ENCODE data around the gene ZNF337.
"Not testable (repeated sequence)": the region's sequence is repeated elsewhere in the genome, so short reads cannot be mapped to it uniquely, and the experiment has no call there.

DNA sequence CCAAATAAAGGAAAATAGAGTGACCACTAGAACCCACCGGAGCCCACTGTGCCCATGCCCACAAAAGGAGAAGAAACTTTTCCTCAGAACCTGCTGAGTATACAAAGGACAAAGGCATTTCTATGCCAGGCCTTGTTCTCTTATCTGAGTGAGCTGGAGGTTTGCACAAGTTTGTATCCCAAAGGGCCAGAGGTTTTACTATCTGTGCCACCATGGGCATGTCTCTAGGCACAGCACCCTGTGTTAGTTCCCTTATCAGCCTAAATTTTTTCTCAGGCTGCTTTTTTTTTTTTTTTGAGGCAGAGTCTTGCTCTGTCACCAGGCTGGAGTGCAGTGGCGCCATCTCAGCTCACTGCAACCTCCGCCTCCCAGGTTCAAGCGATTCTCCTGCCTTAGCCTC, 43.8 kb downstream of the ZNF337 start:
- TF ChIP-seq, protein P1, sequence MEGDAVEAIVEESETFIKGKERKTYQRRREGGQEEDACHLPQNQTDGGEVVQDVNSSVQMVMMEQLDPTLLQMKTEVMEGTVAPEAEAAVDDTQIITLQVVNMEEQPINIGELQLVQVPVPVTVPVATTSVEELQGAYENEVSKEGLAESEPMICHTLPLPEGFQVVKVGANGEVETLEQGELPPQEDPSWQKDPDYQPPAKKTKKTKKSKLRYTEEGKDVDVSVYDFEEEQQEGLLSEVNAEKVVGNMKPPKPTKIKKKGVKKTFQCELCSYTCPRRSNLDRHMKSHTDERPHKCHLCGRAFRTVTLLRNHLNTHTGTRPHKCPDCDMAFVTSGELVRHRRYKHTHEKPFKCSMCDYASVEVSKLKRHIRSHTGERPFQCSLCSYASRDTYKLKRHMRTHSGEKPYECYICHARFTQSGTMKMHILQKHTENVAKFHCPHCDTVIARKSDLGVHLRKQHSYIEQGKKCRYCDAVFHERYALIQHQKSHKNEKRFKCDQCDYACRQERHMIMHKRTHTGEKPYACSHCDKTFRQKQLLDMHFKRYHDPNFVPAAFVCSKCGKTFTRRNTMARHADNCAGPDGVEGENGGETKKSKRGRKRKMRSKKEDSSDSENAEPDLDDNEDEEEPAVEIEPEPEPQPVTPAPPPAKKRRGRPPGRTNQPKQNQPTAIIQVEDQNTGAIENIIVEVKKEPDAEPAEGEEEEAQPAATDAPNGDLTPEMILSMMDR (IDR thresholded peaks at IDR 0.05), result not testable (repeated sequence)
- not testable (repeated sequence) for TF ChIP-seq POLR2A, POLR2AphosphoS5, EP300 (IDR thresholded peaks at IDR 0.05)
